GM12874 (cell line): ENCODE measurements around the gene ESPNL.

Experiments
- TF ChIP-seq, protein P1 (sequence below): IDR thresholded peaks from 2 replicates; pipeline ENCODE4 v1.5.1; 2011; ENCODE audit warnings: low read depth, mild to moderate bottlenecking, control low read depth, low read length, moderate library complexity; ENCODE audit not compliant: insufficient read depth

ESPNL gene

GRCh38 chr2:238169048-238169707 is 69.0 kb downstream of the ESPNL start:
- TF ChIP-seq, protein P1, sequence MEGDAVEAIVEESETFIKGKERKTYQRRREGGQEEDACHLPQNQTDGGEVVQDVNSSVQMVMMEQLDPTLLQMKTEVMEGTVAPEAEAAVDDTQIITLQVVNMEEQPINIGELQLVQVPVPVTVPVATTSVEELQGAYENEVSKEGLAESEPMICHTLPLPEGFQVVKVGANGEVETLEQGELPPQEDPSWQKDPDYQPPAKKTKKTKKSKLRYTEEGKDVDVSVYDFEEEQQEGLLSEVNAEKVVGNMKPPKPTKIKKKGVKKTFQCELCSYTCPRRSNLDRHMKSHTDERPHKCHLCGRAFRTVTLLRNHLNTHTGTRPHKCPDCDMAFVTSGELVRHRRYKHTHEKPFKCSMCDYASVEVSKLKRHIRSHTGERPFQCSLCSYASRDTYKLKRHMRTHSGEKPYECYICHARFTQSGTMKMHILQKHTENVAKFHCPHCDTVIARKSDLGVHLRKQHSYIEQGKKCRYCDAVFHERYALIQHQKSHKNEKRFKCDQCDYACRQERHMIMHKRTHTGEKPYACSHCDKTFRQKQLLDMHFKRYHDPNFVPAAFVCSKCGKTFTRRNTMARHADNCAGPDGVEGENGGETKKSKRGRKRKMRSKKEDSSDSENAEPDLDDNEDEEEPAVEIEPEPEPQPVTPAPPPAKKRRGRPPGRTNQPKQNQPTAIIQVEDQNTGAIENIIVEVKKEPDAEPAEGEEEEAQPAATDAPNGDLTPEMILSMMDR = no peak

DNA sequence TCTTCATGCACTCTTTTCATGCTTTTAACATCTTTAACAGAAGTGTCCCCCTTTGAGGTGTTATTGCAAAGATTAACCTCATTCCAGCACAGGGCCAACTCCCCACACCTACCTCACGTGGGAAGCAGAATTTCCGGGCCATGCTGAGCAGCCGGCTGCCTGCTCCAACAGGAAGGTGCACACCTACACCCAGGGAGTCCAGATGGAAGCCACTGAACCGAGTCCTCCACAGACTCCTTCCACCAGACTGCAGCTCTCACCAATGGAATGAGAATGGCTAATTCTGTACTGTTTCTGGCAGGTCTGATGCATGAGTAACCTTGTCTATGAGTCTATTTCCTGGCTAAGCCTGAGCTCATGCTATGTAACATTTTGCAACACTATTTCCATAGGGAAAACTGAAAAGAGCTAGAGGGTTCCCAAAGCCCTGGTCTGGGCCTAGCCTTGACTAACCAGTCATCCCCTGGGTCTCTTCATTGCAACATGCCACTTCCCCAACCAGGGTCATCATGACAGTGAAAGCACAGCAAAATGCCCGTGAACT is 69.6 kb downstream of the ESPNL start:
- TF ChIP-seq, protein P1 = no peak

- TF ChIP-seq, protein P1 = no peak
Observed at GRCh38 chr2:238170386-238171071, 70.4 kb downstream of the ESPNL start.

GRCh38 chr2:238171575-238172187 is 71.5 kb downstream of the ESPNL start:
- TF ChIP-seq, protein P1 = no peak

DNA sequence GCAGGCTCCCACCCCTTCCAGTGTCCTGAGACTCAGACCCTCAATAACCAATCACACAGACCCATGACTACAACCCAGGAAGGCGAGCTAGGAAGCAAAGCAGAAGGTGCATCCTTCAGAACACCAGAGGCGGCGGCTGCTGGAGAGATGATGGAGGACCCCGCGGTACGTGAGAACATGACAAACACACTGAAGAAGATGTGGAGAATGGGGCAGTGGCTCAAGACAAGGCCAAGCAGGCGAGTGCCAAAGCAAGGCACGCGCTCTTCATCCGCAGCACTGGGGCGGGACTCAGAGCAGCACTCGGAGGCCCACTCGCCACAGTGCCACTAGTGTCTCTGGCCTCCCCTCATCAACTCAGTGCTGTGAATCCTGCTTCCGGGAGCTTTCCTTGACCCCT is 72.3 kb downstream of the ESPNL start:
- TF ChIP-seq, protein P1 = no peak

DNA sequence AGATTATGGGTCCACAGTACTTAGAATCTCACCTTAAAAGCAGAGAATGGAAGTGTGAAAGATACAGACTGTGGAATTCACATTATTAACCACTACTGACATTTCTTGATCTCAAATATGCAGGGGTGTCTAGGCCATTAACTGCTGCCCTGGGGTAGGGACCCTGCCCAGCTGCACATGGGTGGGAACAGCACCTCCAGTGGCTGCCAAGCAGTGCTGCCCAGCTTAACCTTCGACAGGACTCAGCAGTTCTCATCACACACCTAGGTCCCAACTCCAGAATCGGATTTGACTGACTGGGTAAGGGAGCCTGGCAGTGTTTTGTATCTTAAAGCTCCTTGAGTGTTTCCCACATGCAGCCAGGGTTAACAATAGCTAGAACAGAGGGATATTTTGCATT is 73.6 kb downstream of the ESPNL start:
- TF ChIP-seq, protein P1 = peak; percentile 31; the same call in 1 of the 2 replicates

DNA sequence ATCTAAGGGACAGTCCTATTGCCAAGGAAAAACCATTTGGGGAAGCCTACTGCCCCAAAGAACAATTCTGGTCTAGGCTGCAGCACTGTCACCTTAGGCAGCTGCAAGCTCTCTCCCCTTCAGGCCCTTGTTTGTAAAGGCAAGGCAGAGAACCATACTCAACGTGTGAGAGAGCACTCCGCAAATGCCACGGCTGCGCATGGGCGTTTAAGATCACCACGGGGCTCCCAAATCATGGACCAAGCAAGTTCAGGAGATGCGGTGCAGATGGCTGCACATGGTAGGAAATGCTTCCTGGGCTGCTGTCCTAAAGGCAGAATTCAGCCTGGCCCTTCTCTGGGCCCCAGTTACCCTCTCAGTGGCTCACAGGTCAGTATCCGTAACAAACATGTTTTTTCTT is 74.2 kb downstream of the ESPNL start:
- TF ChIP-seq, protein P1 = no peak
